ENCODE data around the gene TRPM8.

Gene TRPM8

GRCh38 chr2:233991196-233991595 is 74.0 kb downstream of the TRPM8 start:
- Histone ChIP-seq H3K9me3 (no peaks in the 10 kb centered on the region), H3K27me3 (no peaks in the 10 kb centered on the region), H3K4me3 (no peak overlapping the region), H3K4me1 (no peaks in the 10 kb centered on the region), H3K36me3 (no peaks in the 10 kb centered on the region), H3K27ac (no peak overlapping the region)
- no peak for DNase-seq
- TF ChIP-seq CTCF (IDR thresholded peaks at IDR 0.05) = no peak
- intact Hi-C loops (cut with DNase I; ENCODE audit: low total_unique reads) = no loop called here

GRCh38 chr2:233992513-233993217 is 75.5 kb downstream of the TRPM8 start:
- no peak for TF ChIP-seq CTCF (IDR thresholded peaks at IDR 0.05)
- no peak overlapping the region for H3K27ac ChIP-seq
- no peaks in the 10 kb centered on the region for H3K4me1 ChIP-seq
- intact Hi-C loops (cut with DNase I; ENCODE audit: low total_unique reads) = no loop called here
- no peak overlapping the region for H3K4me3 ChIP-seq
- H3K9me3 ChIP-seq = no peaks in the 10 kb centered on the region
- DNase-seq = no peak
- H3K27me3 ChIP-seq = no peaks in the 10 kb centered on the region
- no peaks in the 10 kb centered on the region for H3K36me3 ChIP-seq

- H3K4me1 ChIP-seq = no peaks in the 10 kb centered on the region
- H3K27me3 ChIP-seq = no peaks in the 10 kb centered on the region
- DNase-seq = no peak
- no peak overlapping the region for H3K27ac ChIP-seq
- no peak for TF ChIP-seq CTCF (IDR thresholded peaks at IDR 0.05)
- no peaks in the 10 kb centered on the region for H3K9me3 ChIP-seq
- no peaks in the 10 kb centered on the region for H3K36me3 ChIP-seq
- intact Hi-C loops (cut with DNase I; ENCODE audit: low total_unique reads) = no loop called here
- no peak overlapping the region for H3K4me3 ChIP-seq
Measured at GRCh38 chr2:233993461-233993860, 76.3 kb downstream of the TRPM8 start.

GRCh38 chr2:233994151-233994550 is 77.0 kb downstream of the TRPM8 start:
- no peak overlapping the region for H3K4me3 ChIP-seq
- no peak overlapping the region for H3K27ac ChIP-seq
- no peak for DNase-seq
- TF ChIP-seq CTCF (IDR thresholded peaks at IDR 0.05) = no peak
- intact Hi-C loops (cut with DNase I; ENCODE audit: low total_unique reads) = no loop called here
- H3K27me3 ChIP-seq = no peaks in the 10 kb centered on the region
- H3K9me3 ChIP-seq = no peaks in the 10 kb centered on the region
- no peaks in the 10 kb centered on the region for H3K36me3 ChIP-seq
- H3K4me1 ChIP-seq = no peaks in the 10 kb centered on the region

- no peak for DNase-seq
- Histone ChIP-seq H3K4me3 (no peak overlapping the region), H3K27ac (no peak overlapping the region), H3K4me1 (no peaks in the 10 kb centered on the region), H3K27me3 (no peaks in the 10 kb centered on the region), H3K9me3 (no peaks in the 10 kb centered on the region), H3K36me3 (no peaks in the 10 kb centered on the region)
- TF ChIP-seq CTCF (IDR thresholded peaks at IDR 0.05) = no peak
- intact Hi-C loops (cut with DNase I; ENCODE audit: low total_unique reads) = no loop called here
Measured at GRCh38 chr2:233996000-233996399, 78.8 kb downstream of the TRPM8 start.

- Histone ChIP-seq H3K4me3 (no peak overlapping the region), H3K9me3 (no peaks in the 10 kb centered on the region), H3K27ac (no peak overlapping the region), H3K27me3 (no peaks in the 10 kb centered on the region), H3K4me1 (no peaks in the 10 kb centered on the region), H3K36me3 (no peaks in the 10 kb centered on the region)
- no peak for DNase-seq
- TF ChIP-seq CTCF (IDR thresholded peaks at IDR 0.05) = no peak
- intact Hi-C loops (cut with DNase I; ENCODE audit: low total_unique reads) = no loop called here
Measured at GRCh38 chr2:233996461-233996860, 79.3 kb downstream of the TRPM8 start.
